ENCODE measurements around the gene CCDC15. TPM values are rescaled to one million over a fixed set of nuclear protein-coding genes. Genes with fewer than 3 reads are reported as not detected.

CCDC15 gene, protein sequence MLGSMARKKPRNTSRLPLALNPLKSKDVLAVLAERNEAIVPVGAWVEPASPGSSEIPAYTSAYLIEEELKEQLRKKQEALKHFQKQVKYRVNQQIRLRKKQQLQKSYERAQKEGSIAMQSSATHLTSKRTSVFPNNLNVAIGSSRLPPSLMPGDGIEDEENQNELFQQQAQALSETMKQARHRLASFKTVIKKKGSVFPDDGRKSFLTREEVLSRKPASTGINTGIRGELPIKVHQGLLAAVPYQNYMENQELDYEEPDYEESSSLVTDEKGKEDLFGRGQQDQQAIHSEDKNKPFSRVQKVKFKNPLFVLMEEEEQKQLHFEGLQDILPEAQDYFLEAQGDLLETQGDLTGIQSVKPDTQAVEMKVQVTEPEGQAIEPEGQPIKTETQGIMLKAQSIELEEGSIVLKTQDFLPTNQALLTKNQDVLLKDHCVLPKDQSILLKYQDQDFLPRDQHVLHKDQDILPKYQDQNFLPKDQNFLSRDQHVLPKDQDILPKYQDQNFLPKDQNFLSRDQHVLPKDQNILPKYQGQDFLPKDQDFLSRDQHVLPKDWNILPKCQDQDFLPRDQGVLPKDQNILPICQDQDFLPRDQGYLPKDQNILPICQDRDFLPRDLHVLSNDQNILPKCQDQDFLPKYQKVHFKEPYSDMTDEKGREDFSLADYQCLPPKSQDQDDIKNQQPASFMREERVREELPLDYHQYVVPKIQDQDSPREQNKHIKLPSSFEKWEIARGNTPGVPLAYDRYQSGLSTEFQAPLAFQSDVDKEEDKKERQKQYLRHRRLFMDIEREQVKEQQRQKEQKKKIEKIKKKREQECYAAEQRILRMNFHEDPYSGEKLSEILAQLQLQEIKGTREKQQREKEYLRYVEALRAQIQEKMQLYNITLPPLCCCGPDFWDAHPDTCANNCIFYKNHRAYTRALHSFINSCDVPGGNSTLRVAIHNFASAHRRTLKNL
- polyA plus RNA-seq (2012; ENCODE audit: low read depth, missing spikeins), result 0.95 TPM

DNA sequence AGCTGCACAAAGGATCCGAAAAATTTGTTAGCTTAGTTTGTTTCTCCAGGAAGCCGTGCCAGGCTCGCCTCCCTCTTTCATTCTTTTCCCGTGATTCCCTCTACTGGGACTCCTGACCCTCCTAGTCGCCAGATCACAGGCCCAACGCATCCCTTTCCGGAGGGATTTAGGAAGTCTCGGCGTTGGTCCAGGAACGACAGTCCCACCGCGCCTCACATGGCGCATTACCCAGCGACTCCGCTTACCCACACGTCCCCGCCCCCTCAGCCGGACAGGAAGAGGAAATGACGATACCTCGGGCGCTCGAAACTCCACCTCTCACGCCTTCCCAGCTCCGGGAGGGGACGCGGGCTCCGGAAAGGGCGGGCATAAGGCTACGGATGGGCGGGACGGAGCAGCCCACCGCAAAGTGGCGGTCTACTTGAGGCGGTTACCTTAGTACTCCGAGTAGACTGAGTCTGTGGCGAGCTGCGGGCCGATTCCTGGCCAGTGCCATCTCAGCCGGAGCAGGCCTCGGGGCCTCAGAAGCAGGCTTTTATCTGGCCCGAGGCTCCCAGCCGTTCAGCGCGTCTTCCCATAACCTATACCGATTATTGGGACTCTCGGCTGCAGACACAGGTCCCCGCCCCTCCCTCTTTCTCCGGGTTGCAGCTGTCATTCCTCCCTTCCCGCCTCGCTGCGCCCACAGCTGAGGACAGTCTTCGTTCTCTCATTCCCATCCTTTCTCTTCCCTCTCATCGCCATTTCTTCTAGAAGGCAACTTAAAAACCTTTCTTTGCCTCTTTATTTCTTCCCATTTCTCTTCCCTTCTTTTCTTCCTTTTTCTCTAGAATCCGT, at the start of gene CCDC15:
Gene CCDC15, plus strand, starts transcription at position 450 of the 837 bp plus-strand sequence. CDS start 531 bp downstream, outside the sequence.
- peak; percentile 84 for TF ChIP-seq POU2F2 (IDR thresholded peaks at IDR 0.05; ENCODE audit: low read depth, low read length)
- peak; percentile 40 for TF ChIP-seq SPI1 (IDR thresholded peaks at IDR 0.05; ENCODE audit: low read depth, low read length)
- peak; percentile 97 for TF ChIP-seq POLR2AphosphoS5 (IDR thresholded peaks at IDR 0.05; ENCODE audit: low read depth, low read length)
- peak; percentile 97 for TF ChIP-seq POLR2A (IDR thresholded peaks at IDR 0.05; ENCODE audit: low read depth, low read length)
- peak; percentile 66 for TF ChIP-seq TAF1 (IDR thresholded peaks at IDR 0.05; ENCODE audit: low read depth, low read length)
- TF ChIP-seq PAX5 (IDR thresholded peaks at IDR 0.05; ENCODE audit: insufficient read depth, low read length, severe bottlenecking), result no peak
- FAIRE-seq (peak; percentile 100), DNase-seq (ENCODE audit: insufficient read length, low spot score) (peak; percentile 71)

DNA sequence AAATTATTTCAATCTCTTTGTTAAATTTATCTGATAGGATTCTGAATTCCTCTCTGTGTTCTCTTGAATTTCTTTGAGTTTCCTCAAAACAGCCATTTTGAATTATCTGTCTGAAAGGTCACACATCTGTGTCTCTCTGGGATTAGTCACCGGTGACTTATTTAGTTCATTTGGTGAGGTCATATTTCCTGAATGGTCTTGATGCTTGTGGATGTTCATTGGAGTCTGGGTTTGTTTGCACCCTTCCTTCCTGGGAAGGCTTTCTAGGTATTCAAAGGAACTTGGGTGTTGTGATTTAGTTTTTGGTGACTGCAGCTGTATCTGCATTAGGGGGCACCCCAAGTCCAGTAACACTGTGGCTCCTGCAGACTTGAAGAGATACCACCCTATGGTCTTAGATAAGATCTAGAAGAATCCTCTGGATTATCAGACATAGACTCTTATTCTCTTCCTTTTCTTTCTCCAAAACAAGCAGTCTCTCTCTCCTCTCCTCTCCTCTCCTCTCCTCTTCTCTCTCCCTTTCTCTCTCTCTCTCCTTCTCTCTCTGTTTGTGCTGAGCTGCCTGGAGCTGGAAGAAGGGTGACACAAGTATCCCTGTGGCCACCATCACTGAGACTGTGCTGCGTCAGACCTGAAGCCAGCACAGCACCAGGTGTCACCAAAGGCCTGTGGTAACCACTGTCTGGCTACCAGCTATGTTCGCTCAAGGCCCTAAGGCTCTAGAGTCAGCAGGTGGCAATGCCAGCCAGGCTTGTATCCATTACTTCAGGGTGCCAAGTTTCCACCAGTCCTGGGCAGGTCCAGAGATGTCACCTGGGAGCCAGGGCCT, 38.2 kb upstream of the CCDC15 start:
- no peak for TF ChIP-seq SPI1 (IDR thresholded peaks at IDR 0.05; ENCODE audit: low read depth, low read length)
- DNase-seq (ENCODE audit: insufficient read length, low spot score), result no peak

DNA sequence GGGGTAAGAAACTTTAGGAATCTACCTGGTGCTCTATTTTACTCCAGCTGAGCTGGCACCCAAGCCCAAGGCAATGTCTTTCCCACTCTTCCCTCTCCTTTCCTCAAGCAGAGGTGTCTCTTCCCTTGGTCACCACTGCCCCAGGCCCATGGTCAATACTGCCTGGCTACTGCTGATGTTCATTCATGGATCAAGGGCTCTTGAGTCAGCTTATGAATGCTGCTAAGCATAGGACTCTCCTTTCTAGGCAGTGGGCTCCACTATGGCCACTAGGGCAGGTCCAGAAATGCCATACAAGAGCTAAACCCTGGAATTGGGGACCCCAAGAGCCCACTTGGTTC, 37.7 kb upstream of the CCDC15 start:
- FAIRE-seq (no peak), DNase-seq (ENCODE audit: insufficient read length, low spot score) (no peak)
- TF ChIP-seq SPI1 (IDR thresholded peaks at IDR 0.05; ENCODE audit: low read depth, low read length) (no peak), TAF1 (IDR thresholded peaks at IDR 0.05; ENCODE audit: low read depth, low read length) (no peak), POU2F2 (IDR thresholded peaks at IDR 0.05; ENCODE audit: low read depth, low read length) (no peak), POLR2AphosphoS5 (IDR thresholded peaks at IDR 0.05; ENCODE audit: low read depth, low read length) (no peak), POLR2A (IDR thresholded peaks at IDR 0.05; ENCODE audit: low read depth, low read length) (no peak), PAX5 (IDR thresholded peaks at IDR 0.05; ENCODE audit: insufficient read depth, low read length, severe bottlenecking) (no peak)

More for the DNA sequence above, 38.2 kb upstream of the CCDC15 start:
- FAIRE-seq, result no peak

DNA sequence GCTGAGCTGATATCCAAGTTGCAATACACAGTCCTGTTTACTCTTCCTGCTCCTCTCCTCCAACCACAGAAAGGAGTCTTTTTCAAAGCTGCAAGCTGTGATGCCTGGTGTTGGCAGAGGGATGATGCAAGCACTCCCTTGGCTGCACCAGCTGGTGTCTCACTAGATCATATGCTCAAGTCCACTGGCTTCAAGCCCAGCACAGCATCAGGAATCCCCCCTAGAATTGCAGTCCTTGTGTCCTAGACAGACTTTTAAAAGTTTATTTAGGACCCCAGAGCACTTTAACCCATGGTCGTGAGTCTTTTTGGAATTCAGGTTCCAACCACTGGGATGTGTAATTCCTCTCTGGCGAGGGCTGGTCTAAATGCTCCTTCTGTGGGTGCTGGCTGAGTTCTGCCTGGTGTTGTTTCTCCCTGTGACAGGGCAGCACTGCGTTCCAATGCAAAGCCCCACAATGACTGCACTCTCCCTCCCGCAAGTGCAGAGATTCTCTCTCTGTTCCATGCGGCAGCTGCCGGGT, 36.8 kb upstream of the CCDC15 start:
- FAIRE-seq (no peak), DNase-seq (ENCODE audit: insufficient read length, low spot score) (no peak)
- TF ChIP-seq SPI1 (IDR thresholded peaks at IDR 0.05; ENCODE audit: low read depth, low read length) (no peak), POU2F2 (IDR thresholded peaks at IDR 0.05; ENCODE audit: low read depth, low read length) (no peak), POLR2AphosphoS5 (IDR thresholded peaks at IDR 0.05; ENCODE audit: low read depth, low read length) (no peak)

DNA sequence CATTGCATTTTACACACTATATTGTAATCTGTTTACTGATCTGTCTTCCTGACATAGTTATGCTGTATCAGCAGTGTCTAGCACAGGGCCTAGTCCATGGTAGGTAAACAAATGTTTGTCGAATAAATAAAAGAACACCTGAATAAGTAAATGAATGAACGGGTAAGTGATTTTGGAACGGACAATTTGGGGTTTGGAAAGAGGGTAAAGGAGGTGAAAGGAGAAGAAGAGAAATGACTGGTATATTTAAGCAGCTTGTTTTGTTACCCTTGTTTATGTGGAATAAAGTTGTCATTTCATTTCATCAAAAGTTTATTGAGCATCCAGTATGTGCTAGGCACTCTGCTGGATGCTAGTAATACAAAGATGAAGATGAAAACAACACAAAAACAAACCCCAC, 35.1 kb upstream of the CCDC15 start, which contains the start of gene HEPN1:
Gene HEPN1, plus strand, starts transcription at position 301 of the 400 bp plus-strand sequence.
- TF ChIP-seq SPI1 (IDR thresholded peaks at IDR 0.05; ENCODE audit: low read depth, low read length) (no peak), TAF1 (IDR thresholded peaks at IDR 0.05; ENCODE audit: low read depth, low read length) (no peak), PAX5 (IDR thresholded peaks at IDR 0.05; ENCODE audit: insufficient read depth, low read length, severe bottlenecking) (no peak), POLR2AphosphoS5 (IDR thresholded peaks at IDR 0.05; ENCODE audit: low read depth, low read length) (no peak), POLR2A (IDR thresholded peaks at IDR 0.05; ENCODE audit: low read depth, low read length) (no peak), POU2F2 (IDR thresholded peaks at IDR 0.05; ENCODE audit: low read depth, low read length) (no peak)
- DNase-seq (ENCODE audit: insufficient read length, low spot score) (no peak), FAIRE-seq (no peak)

DNA sequence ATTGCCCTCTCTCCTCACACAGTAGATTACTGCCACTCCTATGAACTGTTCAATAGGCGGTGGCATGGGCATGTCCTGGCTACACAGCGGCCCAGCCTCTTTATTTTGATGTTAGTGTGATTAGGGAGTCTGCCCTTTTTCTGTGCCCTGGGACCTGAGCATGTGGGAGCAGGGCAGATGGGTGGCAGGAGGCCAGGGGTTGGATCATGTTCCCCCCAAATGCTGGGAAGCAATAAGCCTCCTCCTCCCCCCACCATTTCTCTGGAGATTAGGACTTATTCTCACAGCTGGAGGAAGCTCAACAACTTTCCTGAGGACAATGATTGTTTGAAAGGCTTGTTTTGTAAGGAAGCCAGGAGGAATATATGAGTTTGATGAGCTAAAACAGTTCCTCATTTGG, 34.1 kb upstream of the CCDC15 start:
- no peak for TF ChIP-seq SPI1 (IDR thresholded peaks at IDR 0.05; ENCODE audit: low read depth, low read length)
- TF ChIP-seq POLR2A (IDR thresholded peaks at IDR 0.05; ENCODE audit: low read depth, low read length), result no peak
- no peak for TF ChIP-seq POU2F2 (IDR thresholded peaks at IDR 0.05; ENCODE audit: low read depth, low read length)
- no peak for TF ChIP-seq TAF1 (IDR thresholded peaks at IDR 0.05; ENCODE audit: low read depth, low read length)
- TF ChIP-seq POLR2AphosphoS5 (IDR thresholded peaks at IDR 0.05; ENCODE audit: low read depth, low read length), result no peak
- no peak for TF ChIP-seq PAX5 (IDR thresholded peaks at IDR 0.05; ENCODE audit: insufficient read depth, low read length, severe bottlenecking)
- DNase-seq (ENCODE audit: insufficient read length, low spot score), result no peak
- no peak for FAIRE-seq

DNA sequence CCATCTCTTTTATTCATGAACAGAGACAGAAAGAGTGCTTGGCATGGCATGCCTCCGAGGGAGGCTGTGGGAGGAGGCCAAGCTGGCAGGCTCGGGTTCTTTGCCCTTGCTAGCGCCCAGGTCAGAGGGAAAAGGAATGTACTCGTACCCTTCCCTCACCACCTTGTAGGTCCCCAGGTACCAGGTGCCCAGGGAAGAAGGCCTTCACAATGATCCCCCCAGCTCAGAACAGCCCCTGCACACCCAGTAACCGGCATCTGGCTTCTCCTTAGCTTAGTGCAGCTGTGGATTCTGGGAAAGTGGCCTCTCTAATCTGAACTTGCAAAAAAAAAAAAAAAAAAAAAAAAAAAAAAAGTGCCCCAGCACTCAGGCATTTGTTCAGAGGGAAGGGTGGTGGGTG, 33.6 kb upstream of the CCDC15 start:
- no peak for TF ChIP-seq PAX5 (IDR thresholded peaks at IDR 0.05; ENCODE audit: insufficient read depth, low read length, severe bottlenecking)
- DNase-seq (ENCODE audit: insufficient read length, low spot score) (no peak), FAIRE-seq (no peak)

DNA sequence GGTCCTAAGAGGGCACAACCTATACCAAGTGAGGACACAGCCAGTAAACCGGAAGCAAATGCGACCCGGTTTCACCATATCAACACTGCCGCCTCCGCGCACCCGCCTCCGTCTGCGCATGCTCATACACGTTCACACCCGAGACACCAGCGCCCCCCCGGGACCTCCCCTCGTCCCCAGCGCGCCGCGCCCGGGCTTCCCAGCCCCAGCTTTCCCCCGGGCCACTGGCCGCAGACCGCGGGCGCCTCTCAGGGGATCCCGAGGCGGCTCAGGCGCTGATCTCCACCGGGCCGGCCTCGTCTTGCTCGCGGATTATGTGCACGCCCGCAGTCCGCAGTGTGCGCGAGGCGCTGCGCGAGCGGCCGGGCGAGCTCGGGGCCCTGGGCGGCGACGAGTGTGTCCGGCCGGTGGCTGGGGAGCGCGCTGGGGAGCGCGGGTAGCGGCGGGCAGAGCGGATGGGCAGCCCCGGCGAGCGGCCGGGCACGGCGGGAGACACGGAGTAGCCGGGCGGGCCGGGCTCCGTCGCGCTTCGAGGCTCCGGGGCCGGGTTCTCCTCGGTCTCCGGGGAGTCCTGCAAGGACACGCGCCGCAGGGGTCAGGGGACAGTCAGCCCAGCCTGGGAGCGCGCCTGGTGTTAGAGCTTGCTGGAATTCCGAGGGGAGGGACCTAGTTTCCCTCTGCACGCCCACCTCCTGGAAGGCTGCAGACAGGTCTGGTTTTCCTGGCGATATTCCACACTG, 33.0 kb upstream of the CCDC15 start:
- TF ChIP-seq PAX5 (IDR thresholded peaks at IDR 0.05; ENCODE audit: insufficient read depth, low read length, severe bottlenecking) (no peak), POU2F2 (IDR thresholded peaks at IDR 0.05; ENCODE audit: low read depth, low read length) (no peak), POLR2A (IDR thresholded peaks at IDR 0.05; ENCODE audit: low read depth, low read length) (no peak), TAF1 (IDR thresholded peaks at IDR 0.05; ENCODE audit: low read depth, low read length) (no peak), POLR2AphosphoS5 (IDR thresholded peaks at IDR 0.05; ENCODE audit: low read depth, low read length) (no peak), SPI1 (IDR thresholded peaks at IDR 0.05; ENCODE audit: low read depth, low read length) (no peak)
- FAIRE-seq (no peak), DNase-seq (ENCODE audit: insufficient read length, low spot score) (no peak)

Data from GM12891 (cell line).